Measurements from ENCODE around the gene PPP2R2D.

Gene PPP2R2D

GRCh38 chr10:131998845-131999681, 98.3 kb downstream of the PPP2R2D start:
- DNase-seq (ENCODE audit: low spot score): peak; percentile 49

DNA sequence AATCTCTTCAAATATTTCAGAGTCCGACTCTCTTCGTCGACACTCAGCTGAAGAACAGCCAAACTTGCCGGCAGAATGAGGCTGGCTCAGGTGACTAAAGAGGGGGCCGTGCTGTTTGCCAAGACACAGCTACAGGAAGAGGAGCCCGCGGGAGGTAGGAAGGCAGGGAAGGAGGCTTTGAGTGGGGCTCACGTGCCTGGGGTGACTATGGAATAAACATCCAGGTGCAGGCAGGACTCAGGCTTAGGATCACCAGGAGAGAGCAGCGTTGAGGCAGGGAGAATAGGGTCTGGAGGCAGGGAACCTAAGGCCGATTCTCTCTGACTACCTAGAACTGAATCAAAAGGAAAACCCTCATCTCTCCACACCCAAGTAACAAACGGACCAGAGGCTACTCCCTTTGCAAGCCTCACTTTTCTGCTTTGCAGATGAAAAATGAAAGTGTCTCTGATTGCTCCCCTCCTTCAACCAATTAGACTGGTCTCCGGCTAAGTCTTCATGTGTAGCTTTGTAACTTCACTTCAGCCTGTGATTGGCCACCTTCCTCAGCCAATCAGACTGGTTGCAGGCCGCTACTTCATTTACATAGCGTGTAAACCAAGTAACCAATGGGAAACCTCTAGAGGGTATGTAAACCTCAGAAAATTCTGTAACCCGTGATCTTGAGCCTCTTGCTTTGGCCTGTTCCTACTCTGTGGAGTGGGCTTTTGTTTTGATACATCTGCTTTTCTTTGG, 100.6 kb downstream of the PPP2R2D start:
- no peak for DNase-seq (ENCODE audit: low spot score)

DNA sequence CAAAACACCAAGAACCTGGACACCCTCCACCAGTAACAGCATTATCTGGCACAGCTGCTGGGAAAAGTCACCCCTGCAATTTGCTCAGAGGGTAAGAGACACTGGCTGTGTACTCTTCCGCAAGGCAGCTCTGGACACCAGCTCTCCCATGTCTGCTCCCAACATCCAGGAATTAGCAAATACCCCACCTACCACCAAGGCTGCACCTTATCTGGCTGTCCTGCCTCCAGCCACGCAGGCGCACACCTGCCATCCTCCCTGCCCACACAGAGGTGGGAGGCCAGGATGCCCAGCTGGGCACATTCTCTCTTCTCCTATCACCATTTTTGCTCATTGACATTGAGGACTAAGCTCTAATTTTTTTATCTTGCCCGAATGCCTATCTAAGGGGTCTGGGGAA, 101.2 kb downstream of the PPP2R2D start:
- no peak for DNase-seq (ENCODE audit: low spot score)

GRCh38 chr10:132003282-132003924, 102.6 kb downstream of the PPP2R2D start:
- no peak for DNase-seq (ENCODE audit: low spot score)

DNA sequence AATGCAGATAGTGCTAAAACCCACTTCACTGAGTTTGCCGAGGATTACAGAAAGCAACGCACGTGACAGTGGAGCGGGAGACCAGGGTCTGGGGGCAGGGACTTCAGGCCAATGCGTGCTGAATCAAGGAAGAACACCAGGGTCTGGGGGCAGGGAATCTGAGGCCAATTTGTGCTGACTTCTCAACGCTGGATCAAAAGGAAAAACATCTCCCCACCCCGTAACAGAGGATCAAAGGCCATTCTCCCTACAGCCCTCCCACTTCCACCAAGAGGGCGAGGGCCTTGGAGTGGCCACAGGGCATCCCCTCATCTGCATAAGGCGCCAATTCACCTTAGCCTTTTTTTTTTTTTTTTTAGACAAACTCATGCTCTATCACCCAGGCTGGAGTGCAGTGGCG, 103.2 kb downstream of the PPP2R2D start:
- DNase-seq (ENCODE audit: low spot score): no peak

DNA sequence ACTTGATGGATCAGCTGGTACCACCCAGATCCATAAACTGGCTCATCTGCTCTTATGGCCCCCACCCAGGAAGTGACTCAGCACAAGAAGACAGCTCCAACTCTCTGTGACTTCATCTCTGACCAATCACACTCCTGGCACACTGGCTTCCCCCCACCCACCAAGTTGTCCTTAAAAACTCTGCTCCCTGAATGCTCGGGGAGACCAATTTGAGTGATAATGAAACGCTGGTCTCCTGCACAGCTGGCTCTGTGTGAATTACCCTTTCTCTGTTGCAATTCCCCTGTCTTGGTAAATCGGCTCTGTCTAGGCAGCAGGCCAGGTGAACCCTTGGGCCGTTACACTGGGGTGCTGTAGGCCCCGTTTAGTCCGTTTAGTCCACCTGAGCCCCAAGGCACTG, 104.3 kb downstream of the PPP2R2D start:
- DNase-seq (ENCODE audit: low spot score): no peak

DNA sequence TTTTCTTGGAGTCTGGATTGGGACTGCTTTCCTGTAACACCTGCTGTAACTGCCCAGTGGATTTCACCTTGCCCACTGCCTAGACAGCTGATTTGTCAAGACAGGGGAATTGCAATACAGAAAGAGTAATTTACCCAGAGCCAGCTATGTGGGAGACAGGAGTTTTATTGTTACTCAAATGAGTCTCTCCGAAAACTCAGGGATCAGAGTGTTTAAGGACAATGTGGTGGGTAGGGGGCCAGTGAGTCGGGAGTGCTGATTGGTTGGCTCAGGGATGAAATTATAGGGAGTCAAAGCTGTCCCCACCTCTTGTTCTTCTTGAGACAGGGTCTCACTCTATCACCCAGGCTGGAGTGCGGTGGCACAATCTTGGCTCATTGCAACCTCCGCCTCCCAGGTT, 106.2 kb downstream of the PPP2R2D start:
- DNase-seq (ENCODE audit: low spot score): no peak

GRCh38 chr10:132007681-132008080, 106.9 kb downstream of the PPP2R2D start:
- no peak for DNase-seq (ENCODE audit: low spot score)
